ENCODE results near the gene KAT7.

KAT7 gene

DNA sequence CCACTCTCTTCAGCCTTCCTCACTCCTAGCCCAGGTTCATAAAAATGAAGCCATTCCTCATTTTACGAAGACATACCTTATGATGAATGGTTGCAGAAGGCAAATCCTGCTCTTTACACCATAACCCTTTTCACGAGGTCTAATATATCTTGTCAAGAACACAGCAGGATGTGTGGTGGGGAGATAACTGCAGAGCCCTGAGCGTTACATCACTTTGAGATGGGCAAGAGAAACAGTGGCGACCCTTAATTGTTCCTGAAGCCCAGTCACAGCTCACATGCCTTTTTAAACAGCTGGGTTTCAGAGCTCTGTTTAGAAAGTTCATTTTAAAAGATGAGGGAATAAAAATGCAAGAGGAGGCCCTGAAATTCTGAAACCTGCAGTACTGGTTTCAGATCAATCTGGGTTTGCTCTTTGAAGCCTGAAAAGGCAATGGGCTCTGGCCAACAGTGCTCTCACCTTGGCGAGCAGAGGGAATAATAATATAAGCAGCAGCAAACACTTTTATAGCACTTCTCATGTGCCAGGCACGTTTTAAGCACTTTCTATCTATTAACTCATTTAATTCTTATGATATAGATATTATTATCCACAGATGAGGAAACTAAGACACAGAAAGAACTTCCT lies 27.4 kb upstream of the KAT7 start:
- DNase-seq (ENCODE audit: low read depth), result no peak

DNA sequence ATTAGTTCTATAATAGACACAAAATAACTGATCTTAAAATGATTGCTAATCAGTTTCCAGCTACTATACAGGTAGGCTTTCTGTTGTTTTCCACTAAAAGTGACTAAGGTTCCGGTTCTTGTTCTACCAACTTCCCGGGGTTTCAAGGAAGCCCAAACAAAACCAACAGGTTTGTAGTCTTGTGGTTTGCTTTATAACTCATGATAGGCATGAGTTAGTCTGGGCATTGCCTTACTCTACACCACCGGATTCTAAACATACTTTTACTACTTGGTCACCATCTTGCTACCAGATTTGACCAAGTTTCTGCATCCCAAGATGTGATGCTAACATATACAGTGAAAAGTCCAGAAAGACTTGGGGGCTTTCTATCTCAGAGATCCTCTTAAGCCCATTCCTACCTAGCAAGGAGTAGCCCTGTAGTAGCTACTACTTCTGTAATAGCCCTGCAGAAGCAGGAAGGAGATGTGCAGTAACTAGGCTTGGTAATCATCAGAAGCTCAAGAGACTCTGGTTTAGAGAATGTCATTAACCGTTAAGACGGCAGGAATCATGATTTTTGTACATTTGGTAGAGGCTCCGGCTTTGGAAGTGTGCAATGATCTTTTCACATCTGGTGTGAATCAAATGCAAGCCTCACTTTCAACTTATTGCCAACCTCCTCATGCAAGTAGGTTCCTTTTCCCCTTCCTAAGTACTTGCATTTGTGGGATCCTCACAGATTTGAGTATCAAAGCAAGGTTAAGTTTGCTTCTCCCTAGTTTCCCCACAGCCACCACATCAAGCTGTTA lies 26.1 kb upstream of the KAT7 start:
- no peak for DNase-seq (ENCODE audit: low read depth)

DNA sequence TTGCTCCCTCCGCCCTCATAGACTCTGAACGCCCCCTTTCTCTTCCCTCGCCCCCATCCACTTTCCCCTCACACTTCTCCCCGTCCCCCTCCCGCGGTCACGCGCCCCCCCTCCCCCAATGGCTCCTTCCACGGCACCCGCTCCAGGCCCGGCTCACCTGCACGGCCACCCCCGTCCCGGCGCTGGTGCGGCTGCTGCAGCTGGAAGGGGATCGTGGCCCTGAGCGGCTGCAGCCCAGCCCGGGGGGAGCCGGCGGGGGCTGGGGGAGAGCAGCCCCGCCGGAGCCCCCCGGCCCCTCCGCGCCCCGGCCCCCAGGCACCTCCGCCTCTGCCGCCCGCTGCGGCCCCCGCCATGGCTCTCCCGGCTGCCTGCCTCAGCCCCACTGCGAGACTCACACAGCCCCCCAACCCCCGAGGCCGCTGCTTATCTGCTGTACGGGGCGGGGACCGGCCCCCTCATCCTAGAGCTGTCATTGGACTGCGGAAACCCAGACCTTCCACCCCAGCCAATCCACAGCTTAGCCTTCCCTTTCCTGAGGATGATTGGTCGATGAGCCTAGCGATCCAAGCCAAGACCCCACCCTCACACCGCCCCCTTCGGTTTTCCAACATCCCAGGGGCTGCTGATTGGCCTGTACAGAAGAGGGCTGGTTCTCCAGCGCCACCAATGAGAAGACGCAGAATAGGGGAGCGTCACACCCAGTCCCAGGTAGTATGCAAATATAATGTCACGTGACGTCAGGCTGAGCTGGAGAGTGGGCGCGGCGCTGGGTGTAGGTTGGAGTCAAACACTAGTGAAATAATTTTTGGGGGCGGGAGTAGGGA lies 24.5 kb upstream of the KAT7 start, which contains the start of gene FAM117A:
Gene FAM117A (minus strand): TSS at position 397 of the 824 bp plus-strand sequence. CDS start 44 bp downstream, at position 353.
- peak; percentile 98 for DNase-seq (ENCODE audit: low read depth)

DNA sequence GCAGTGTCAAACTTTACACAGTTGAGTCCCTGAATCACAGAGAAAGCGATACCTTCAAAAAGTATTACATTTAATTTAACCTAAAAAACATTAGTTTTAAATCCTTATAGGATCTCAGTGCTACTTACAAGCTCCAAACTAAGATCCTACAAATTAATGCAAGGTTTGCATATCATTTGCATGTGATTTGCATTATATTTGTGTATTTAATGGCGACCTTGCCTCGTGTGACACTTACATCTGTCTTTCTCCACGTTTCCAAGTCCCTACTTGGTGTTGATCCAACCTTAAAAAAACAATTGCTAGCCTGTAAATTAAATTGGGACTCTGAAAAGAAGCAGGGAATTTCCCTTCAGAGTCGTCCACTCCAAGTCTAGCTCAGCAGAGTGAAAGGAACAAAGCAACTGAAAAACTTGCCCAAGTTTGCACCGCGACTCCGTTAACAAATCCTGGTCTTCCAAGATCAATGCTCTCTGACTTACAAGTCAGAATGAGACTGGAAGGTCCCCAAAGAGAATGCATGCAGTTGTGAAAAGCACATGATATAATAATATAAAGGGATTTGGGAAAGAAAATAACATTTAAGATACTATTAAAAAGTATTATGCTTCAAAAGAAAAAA lies 23.8 kb upstream of the KAT7 start:
- no peak for DNase-seq (ENCODE audit: low read depth)

DNA sequence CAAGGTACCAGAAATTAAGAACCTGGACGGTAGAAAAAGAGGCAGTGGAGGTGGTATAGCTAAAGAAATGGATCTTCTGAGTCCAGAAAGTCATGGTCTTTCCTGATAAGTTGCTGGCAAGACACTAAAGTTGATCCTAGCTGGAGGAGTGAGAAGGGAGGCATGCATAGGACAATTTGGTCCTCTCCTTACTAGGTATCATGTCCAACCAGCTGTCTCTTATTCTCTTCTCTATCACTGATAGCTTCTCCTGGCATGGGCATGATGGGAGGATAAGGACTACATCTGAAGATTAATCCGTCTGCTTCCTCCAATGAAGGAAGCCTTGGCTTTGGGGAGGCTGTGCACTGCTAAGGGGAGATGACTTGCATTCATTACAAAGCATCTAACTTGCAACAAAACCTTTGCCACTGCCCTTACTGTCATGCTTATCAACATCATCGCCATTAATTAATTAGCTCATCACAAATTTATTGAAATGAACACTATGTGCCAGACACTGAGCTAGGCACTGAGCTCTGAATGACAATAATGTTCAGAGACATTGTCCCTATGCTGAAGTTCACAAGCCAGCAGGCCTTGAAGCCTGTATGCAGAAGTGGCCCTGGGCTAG lies 21.5 kb upstream of the KAT7 start:
- no peak for DNase-seq (ENCODE audit: low read depth)

DNA sequence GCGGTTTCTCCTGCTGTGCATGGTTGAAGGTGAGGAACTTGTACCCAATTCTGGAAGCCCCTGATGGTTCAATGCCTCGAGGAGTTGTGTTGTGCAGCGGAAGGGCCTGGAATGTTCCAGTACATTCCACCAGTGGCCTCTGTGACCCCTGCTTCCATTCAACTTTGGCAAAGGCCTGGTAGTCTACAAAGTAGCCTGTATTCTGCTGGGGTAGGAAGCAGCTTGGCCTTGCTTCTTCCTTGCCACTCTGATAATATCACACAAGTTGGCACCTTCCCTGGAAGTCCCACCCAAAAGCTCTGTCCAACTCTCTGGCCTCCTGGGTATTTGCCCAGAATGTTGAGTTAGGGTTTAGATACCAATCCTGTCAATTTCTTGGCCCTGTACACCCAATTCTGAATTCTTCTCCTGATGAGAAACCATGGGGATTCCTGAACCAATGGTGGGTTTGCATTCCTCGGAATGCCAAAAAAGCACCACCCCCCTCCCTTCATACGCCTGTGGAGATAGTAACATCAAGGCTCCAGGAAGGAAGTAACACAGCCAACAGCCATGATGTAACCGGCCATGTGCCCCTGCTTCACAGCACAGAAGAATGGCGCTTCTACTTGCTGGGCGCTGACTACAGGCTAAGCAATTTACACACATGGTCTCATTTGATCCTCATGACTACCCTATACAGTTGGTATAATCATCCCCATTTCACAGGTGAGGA lies 12.8 kb upstream of the KAT7 start:
- DNase-seq (ENCODE audit: low read depth), result no peak

DNA sequence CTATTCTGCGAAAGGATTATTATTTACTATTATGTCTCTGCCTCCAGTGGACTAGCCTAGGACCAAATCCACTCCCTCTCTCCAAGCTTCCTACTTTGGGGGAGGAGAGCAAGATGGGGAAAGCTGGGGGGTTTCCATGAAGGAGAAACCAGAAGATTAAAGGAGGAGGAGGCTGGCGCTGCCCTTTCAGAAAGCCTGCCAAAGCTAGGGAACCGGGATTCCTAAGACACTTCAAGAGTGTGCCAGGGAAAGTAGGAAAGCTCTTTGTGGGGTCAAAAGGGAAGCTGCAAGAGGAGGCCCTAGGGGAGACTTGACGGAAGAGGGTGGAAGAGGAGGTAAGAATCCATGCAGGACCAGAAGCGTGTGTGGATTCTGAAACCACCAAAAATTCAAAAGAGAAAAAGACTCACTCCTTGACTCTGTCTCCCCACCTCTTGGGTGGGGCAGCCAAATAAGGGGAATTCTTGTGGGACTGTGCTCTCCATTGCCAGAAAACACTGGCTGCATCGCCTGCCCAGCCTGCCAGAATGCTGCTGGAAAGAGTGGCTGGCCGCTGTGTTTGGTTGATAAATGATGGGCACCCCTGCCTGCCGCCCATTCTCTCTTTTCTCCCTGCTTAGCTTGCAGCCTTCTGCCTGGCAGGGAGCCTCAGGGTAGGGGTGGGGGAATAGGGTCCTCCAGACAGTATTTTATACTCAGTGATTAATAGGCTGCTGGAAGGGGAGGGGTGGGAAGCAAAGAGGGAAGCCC lies 11.8 kb upstream of the KAT7 start:
- DNase-seq (ENCODE audit: low read depth), result no peak

DNA sequence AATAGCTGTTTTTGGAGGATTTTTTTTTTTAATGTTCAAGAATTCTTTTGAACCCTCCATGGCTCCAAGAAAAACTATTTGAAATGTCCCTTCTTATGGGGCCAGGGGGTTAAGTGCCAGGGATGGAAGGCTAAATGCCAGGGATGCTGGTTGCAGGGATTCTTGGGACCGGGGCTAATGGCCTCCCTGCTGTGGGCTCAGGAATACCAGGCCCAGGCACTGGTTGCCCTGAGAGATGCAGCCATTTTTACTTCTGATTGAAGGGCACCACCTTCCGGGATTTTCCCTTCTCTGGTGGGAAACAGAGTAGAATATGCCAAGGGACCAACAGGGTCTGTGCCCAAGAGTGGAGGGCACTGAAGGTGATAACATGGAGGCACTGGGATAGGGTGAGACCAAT lies 10.9 kb upstream of the KAT7 start:
- DNase-seq (ENCODE audit: low read depth), result no peak

DNA sequence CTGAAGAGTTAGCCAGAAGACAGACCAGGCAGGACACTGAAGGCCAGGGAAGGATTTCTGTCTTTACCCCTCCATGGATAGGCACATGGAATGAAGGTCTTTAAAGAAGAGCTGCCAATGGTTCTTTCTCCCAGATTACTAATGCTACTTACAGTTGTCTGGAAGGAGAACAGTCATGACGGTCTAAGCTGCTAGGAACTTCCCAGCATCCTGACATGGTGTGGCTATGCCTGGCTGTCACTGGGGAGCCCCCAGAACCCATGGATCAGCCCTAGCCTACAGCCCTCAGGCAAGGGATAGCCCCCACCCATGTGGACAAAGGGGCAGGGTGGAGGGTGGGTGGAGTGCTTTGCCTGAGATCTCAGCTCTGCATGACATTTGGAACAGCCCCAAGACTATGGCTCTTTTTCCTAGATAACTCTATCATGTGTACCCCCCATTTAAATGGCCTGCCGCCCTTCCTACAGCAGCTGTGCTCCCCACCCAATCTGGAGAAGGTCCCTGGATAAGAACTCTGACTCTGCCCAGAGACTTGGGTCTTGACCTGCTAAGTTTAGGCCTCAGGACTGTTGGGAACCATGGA lies 9.2 kb upstream of the KAT7 start:
- DNase-seq (ENCODE audit: low read depth), result no peak

DNA sequence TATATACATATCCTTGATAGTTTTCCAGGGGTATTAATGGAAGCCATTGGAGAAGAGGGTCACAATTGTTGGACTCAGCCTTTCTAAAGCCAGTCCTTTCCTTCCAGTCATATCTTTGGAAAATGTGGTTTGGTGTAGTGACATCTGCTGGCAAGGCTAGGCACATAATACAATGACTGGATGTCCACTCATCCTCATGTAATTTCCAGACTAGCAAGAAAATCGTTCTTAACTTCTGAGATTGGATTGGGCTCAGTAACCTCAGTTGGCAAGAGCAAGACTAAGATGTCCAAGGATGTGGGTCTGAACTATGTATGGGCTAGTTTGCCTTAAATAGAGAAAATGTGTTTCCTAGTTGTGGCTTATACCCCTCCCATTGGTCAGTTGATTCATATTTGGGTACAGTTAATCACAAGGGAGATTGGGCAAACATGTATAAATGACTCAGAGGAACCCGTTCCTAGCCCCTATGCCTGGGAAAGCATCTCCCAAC lies 8.7 kb upstream of the KAT7 start:
- DNase-seq (ENCODE audit: low read depth), result peak; percentile 96

DNA sequence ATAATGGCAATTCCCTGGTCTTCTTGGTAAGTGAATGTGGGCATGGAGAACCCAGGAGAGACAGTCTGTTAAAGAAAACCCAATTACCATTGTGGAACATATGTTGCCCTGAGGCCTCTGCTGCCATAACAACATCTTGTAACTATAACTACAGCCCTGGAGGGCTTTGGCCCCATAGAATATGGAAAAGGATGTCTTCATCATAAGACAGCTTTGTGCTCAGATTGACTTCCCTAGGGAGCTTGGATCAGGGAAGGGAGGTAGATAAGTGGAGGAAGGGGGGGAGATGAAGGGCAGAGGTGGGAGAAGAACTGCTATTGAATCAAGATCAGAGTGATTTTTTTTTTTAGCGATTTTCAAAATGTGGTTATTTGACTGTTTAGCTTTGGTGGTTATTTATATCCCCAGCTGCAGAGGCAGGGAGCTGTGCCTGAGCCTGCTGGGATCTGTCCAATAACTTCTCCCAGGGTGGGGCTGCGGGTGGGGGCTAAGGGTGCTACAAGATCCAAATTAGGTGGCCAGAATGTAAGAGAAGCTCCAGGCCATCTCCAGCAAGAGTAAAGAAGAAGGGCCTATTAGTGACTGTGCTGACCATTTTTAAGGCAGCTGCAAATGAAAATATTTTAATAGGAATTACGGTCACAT lies 5.3 kb upstream of the KAT7 start:
- no peak for DNase-seq (ENCODE audit: low read depth)

DNA sequence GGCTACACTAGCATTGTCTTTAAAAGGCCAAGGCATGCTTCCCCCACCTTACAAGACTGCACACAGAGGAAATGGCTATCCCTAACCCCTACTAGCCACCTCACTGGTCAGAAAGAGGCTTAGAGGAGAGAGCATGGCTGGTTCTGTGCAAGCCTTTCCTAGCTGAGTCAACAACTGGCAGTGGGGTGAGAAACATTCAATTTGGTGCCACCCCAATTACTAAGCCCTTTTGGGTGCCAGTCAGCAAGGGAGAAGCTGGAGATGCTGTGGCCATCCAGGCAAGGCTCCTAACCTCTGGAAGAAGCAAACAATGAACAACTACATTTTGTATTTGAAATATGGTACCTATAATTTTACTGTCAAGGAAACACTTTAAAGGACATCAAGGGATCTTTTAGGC lies 4.7 kb upstream of the KAT7 start:
- DNase-seq (ENCODE audit: low read depth), result no peak

DNA sequence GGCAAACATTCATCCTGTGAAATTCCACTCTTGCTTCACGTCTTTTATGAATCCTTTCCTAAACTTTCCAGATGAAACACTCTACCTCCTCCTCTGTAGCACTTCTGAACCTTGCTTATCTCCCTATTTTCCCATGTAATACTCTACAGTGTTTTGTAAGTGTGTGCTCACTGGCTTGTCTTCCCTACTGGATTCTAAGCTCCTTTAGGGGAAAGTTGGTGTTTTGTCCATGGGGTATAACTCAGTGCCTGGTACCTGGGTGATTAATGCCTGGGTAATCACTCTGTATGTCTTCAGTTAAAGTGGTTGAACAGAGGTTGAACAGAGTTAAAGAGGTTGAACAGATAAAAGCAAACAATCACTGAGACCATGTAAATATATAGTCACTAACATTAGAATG lies 3.8 kb upstream of the KAT7 start:
- DNase-seq (ENCODE audit: low read depth), result no peak

DNA sequence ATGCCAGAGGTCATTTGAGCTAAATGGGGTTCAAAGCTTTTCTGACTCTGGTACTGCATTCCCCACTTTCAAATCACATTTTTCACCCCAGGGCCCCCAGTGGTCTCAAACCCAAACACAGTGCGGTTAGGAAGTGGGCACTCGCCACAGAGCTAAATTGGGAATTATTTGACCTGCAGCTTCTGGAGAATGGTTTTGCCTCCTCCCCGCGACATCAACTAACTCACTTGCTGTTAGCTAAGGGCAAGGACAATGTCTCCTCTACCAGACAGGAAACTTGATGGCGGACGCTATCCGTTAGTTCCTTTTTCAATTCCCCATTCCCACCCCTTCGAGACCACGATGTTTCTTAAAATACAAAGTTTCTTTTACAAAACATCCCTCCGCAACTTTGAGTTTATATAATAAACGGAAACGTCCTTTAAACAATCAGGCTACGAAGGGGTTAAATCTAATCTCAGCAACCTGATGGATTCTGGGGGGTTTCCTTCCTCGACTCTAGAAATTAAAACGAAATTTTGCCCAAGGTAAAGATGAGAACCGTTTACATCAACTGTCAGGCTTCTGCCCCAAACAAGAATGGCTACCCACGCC lies 500 bp upstream of the KAT7 start:
- no peak for DNase-seq (ENCODE audit: low read depth)

DNA sequence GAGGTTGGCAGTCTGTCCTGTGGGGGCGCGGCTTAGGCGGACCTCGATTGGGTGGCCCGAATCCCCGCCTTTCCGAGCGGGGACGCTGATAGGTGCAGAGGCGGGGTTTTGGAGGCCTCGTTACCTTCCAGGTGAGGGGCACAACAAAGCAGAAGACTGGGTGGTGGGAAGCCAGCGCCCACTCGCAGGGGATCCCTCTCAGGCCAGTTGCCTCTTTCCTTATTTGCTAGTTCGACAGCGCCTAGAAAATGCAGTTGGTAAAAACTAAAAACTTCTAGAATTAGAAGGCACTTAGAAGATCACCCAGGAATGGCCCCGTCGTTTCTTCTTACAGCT lies 730 bp downstream of the KAT7 start:
- DNase-seq (ENCODE audit: low read depth), result no peak

DNA sequence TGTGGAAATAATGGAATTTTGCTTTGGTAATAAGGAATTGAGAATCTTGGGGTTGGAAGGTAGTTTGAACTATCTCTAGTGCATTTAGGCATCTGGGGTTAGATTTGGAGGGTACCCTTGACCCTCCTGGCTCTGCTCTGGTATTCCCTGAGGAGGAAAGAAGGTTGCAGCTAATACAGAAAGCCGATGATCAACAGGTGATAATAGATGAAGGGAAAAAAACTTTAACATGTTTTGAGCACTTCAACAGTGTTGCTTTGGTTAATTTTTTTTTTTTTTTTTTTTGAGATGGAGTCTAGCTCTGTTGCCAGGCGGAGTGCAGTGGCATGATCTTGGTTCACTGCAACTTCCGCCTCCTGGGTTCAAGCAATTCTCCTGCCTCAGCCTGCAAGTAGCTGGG lies 4.8 kb downstream of the KAT7 start:
- no peak for DNase-seq (ENCODE audit: low read depth)

DNA sequence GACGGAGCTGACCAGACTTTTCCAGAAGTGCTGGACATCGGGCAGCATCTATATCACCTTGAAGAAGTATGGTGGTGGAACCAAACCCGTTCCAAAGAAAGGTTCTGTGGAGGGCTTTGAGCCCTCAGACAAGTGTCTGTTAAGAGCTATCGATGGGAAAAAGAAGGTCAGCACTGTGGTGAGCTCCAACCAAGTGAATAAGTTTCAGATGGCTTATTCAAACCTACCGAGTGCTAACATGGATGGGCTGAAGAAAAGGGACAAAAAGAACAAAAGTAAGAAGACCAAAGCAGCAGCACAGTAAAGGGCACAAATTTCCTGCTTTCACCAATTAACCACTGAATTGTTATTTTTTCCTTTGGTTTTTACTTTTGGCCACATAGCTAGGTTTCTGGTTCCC lies 6.9 kb downstream of the KAT7 start:
- no peak for DNase-seq (ENCODE audit: low read depth)

DNA sequence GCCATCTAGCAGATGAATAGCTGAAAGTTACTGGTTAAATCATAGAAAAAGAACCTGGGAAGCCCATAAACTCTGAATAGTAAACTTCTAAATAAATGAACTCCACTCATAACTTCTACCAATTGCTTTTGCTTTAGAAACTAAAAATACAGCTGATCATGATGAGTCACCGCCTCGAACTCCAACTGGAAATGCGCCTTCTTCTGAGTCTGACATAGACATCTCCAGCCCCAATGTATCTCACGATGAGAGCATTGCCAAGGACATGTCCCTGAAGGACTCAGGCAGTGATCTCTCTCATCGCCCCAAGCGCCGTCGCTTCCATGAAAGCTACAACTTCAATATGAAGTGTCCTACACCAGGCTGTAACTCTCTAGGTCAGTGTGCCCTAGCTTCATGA lies 9.7 kb downstream of the KAT7 start:
- DNase-seq (ENCODE audit: low read depth), result no peak

DNA sequence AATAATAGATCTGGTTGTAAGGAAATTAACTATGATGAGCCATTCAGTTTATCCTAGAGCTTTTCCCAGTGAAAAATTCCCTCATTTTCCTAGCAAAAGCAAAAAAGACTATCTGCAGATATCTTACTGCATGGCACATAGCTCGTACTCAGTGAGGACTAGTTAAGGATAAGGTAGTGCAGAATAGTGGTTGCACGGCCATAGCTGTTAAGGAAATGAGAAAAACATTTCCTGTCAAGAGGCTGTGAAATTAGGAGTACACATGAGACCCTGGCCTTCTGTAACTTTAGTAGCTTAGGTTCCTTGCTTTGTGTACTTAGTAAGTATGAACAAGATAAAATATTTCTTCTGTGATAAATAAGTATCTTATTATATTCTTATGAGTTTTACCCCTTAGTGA lies 10.3 kb downstream of the KAT7 start:
- DNase-seq (ENCODE audit: low read depth), result no peak

All from stromal cell of bone marrow (primary cell).